Gastrocnemius medialis (tissue), 4 donors: ENCODE results near the gene ZBTB7A. TPM values are rescaled to one million over a fixed set of nuclear protein-coding genes. Genes with fewer than 3 reads are reported as not detected.
A peak's percentile ranks its signal among the peaks of the same experiment; 100 is the strongest.

ENCODE experiments used
- ATAC-seq, 2 donors: fragments of 150-250 bp; one replicate each; pipeline ENCODE4 v1.9.1; 2016
- DNase-seq, 2 donors: peaks; one replicate each; pipeline ENCODE4 v3.0.0-alpha.2; 2019
- H3K27ac ChIP-seq, 4 donors: fragments of 200-600 bp; sonication (generic); 1 replicate in 1 of 4; 2 replicates in 3 of 4; pipeline ENCODE4 v1.5.1; 2016 to 2018; ENCODE audit warnings: mild to moderate bottlenecking in 2 of 4, moderate library complexity in 1 of 4
- H3K27me3 ChIP-seq, 3 donors: fragments of 200-600 bp; sonication (generic) in 2 of 3; 1 replicate in 1 of 3; 2 replicates in 2 of 3; pipeline versions ENCODE4 v1.5.1 to v1.6.0; 2016 to 2019; ENCODE audit warnings: mild to moderate bottlenecking in 1 of 3, moderate library complexity in 1 of 3
- H3K36me3 ChIP-seq, 2 donors: fragments of 200-600 bp; sonication (generic) in 1 of 2; one replicate each; pipeline ENCODE4 v1.5.1; 2017 to 2018
- H3K4me1 ChIP-seq, 2 donors: fragments of 200-600 bp; sonication (generic) in 1 of 2; one replicate each; pipeline ENCODE4 v1.5.1; 2016 to 2017; ENCODE audit warnings: mild to moderate bottlenecking in 2 of 2
- H3K4me3 ChIP-seq, 4 donors: fragments of 200-600 bp; sonication (generic) in 3 of 4; 1 replicate in 1 of 4; 2 replicates in 3 of 4; pipeline ENCODE4 v1.5.1; 2016 to 2019; ENCODE audit warnings: mild to moderate bottlenecking in 2 of 4
- H3K9me3 ChIP-seq, 3 donors: fragments of 200-600 bp; sonication (generic) in 2 of 3; 1 replicate in 1 of 3; 2 replicates in 2 of 3; pipeline ENCODE4 v1.5.1; 2016 to 2019
- CTCF ChIP-seq, 5 experiments: fragments of 450-650 bp in 3 of 5; fragments of 200-600 bp in 2 of 5; sonication (generic) in 2 of 5; IDR thresholded peaks in 4 of 5; conservative IDR thresholded peaks in 1 of 5; 1 replicate in 4 of 5; 2 replicates in 1 of 5; pipeline ENCODE4 v1.5.1; 2016 to 2019; ENCODE audit warnings: antibody characterized with exemption in 5 of 5, mild to moderate bottlenecking in 3 of 5, moderate library complexity in 3 of 5
- POLR2A ChIP-seq, 2 donors: fragments of 450-650 bp; IDR thresholded peaks; one replicate each; pipeline ENCODE4 v1.6.1; 2017; ENCODE audit warnings: antibody characterized with exemption in 2 of 2, mild to moderate bottlenecking in 2 of 2, moderate library complexity in 2 of 2
- in situ Hi-C, 4 donors: fragments of 200-750 bp; cut with MboI; loops; one replicate each; pipeline versions ENCODE4 v1.15.0 to v1.8.0; 2017; ENCODE audit warnings: low sequenced_read_pairs in 4 of 4
- intact Hi-C: fragments of 100-400 bp; cut with DNase I; formaldehyde crosslinking; loops from one replicate; pipeline ENCODE4 v1.15.1; 2023; ENCODE audit warnings: low total_unique reads
- total RNA-seq, 4 donors: library from RNA; depleted of rRNA; stranded (reverse); fragments of >200 nt; gene quantifications; one replicate each; pipeline versions ENCODE4 v1.1.0 to v1.2.3, GENCODE V29; 2016

The ZBTB7A gene
- total RNA-seq: 100 to 1,000 TPM in 2 of 4 donors, 10 to 100 TPM in 2; 50.0 to 104 (median 91.9) TPM

GRCh38 chr19:4066682-4067395 lies at the start of gene ZBTB7A:
ZBTB7A (minus strand) TSS chr19:4066899; CDS start chr19:4055232, 11,667 bp downstream.
- no peak for TF ChIP-seq CTCF (IDR thresholded peaks at IDR 0.05 in 4 of 5, conservative IDR thresholded peaks at IDR 0.05 in 1 of 5)
- peak; percentile 47 to 68 for TF ChIP-seq POLR2A (IDR thresholded peaks at IDR 0.05)
- Histone ChIP-seq H3K4me3 (peak within 1 kb of the TSS; percentile 85 to 100 (median 97)), H3K9me3 (no peaks in the 10 kb centered on the region), H3K27me3 (no peaks in the 10 kb centered on the region), H3K27ac (peak within 1 kb of the TSS; percentile 85 to 100 (median 96)), H3K4me1 (peaks cover 25 to 26% of the 10 kb centered on the region in 2 donors), H3K36me3 (no peaks in the 10 kb centered on the region)
- peak; percentile 81 for DNase-seq
- intact Hi-C loops: loop anchor here (2.0 to 10.0 kb wide), 7 partner anchors 60 to 1972 kb away; partner anchors contain the start of genes ANKRD24, APBA3, CHAF1A and IZUMO4
- in situ Hi-C loops: loop anchor here in 2 of 4 donors (10.0 kb wide), 2 partner anchors 62 to 82 kb away; partner anchors contain the start of genes EEF2 (in 1 of the 2) and PIAS4 (in 1 of the 2)
- peak; percentile 32 to 51 for ATAC-seq

- H3K27me3 ChIP-seq: no peaks in the 10 kb centered on the region
- H3K9me3 ChIP-seq: no peaks in the 10 kb centered on the region
- H3K36me3 ChIP-seq: peaks cover 0 to 23% of the 10 kb centered on the region in 2 donors
- TF ChIP-seq POLR2A (IDR thresholded peaks at IDR 0.05) (no peak), CTCF (IDR thresholded peaks at IDR 0.05 in 4 of 5, conservative IDR thresholded peaks at IDR 0.05 in 1 of 5) (no peak)
- H3K27ac ChIP-seq: peak overlapping the region; percentile 10 to 66 (median 54)
- ATAC-seq: no peak
- in situ Hi-C loops: no loop called here
- intact Hi-C loops: no loop called here
- peaks cover 8 to 13% of the 10 kb centered on the region in 2 donors for H3K4me1 ChIP-seq
- H3K4me3 ChIP-seq: no peak overlapping the region
- no peak for DNase-seq
Measured at GRCh38 chr19:4115818-4116385, 49.2 kb upstream of the ZBTB7A start.

GRCh38 chr19:4115050-4115817 lies 48.5 kb upstream of the ZBTB7A start:
- in situ Hi-C loops: no loop called here
- Histone ChIP-seq H3K27me3 (no peaks in the 10 kb centered on the region), H3K4me3 (no peak overlapping the region), H3K4me1 (peaks cover 8 to 13% of the 10 kb centered on the region in 2 donors), H3K36me3 (peaks cover 0 to 26% of the 10 kb centered on the region in 2 donors), H3K27ac (peak overlapping the region; percentile 10 to 66 (median 54)), H3K9me3 (no peaks in the 10 kb centered on the region)
- intact Hi-C loops: no loop called here
- ATAC-seq (peak; percentile 48 to 73), DNase-seq (no peak)
- TF ChIP-seq CTCF (IDR thresholded peaks at IDR 0.05 in 4 of 5, conservative IDR thresholded peaks at IDR 0.05 in 1 of 5): peak in 1 of 5 experiments; percentile 16
- TF ChIP-seq POLR2A (IDR thresholded peaks at IDR 0.05): no peak

GRCh38 chr19:4114181-4114580 lies 47.5 kb upstream of the ZBTB7A start:
- H3K4me1 ChIP-seq: peaks cover 8 to 13% of the 10 kb centered on the region in 2 donors
- no peak overlapping the region for H3K27ac ChIP-seq
- DNase-seq: no peak
- intact Hi-C loops: no loop called here
- no peaks in the 10 kb centered on the region for H3K9me3 ChIP-seq
- TF ChIP-seq CTCF (IDR thresholded peaks at IDR 0.05 in 4 of 5, conservative IDR thresholded peaks at IDR 0.05 in 1 of 5) (no peak), POLR2A (IDR thresholded peaks at IDR 0.05) (no peak)
- H3K4me3 ChIP-seq: no peak overlapping the region
- in situ Hi-C loops: no loop called here
- H3K27me3 ChIP-seq: no peaks in the 10 kb centered on the region
- ATAC-seq: no peak
- peaks cover 0 to 36% of the 10 kb centered on the region in 2 donors for H3K36me3 ChIP-seq
